Measurements from ENCODE around the gene ATG9B. TPM values are rescaled to one million over a fixed set of nuclear protein-coding genes. Genes with fewer than 3 reads are reported as not detected.

ATG9B gene
- total and polyA plus RNA-seq, 9 of the 15 experiments (the other 6 are each of a cell fraction or from before 2014, with no cell fraction given), result 0.29 to 8.0 (median 2.1) TPM

DNA sequence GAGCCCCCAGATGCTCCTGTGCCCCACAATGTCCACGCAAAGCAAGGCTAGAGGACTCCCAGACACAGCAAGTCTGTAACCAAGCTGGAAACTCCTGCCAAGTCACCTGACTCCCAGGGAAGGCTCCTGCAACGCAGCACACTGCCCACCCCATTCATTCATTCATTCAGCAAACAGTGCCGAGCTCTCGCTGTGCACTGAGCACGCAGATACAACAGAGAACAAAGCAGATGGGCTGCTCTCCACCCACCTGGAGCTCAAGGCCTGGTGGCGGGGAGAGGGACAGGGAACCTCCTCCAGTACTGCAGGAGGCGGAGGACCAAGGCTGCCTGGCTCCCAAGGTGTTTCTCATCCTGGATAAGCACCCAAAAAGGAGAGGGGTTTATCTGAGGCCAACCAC, 54.8 kb downstream of the ATG9B start:
- no peak overlapping the region for H2AFZ ChIP-seq (ENCODE audit: low read depth, low read length)
- H4K20me1 ChIP-seq (replicated peaks; ENCODE audit: control insufficient read depth, insufficient read depth, low read length), result no peaks in the 10 kb centered on the region
- peaks cover 8% of the 10 kb centered on the region for H3K79me2 ChIP-seq (ENCODE audit: control insufficient read depth, insufficient read depth, low read length)
- 69% methylated on average over 7 of the region's 7 CpGs for WGBS (ENCODE audit: insufficient coverage, low coverage, missing lambda C conversion rate)
- BruUV-seq (replicated peaks), result no TSS peak
- no peak overlapping the region for H3K4me3 ChIP-seq
- ATAC-seq (no peak), DNase-seq (ENCODE audit: extremely low read depth in 1 of 4, low spot score in 3 of 4) (peak in 1 of 4 experiments; percentile 13), FAIRE-seq (no peak)
- no peaks in the 10 kb centered on the region for H3K27me3 ChIP-seq (ENCODE audit: control insufficient read depth in 2 of 2, insufficient read depth in 2 of 2, low read length in 2 of 2)
- ChIA-PET CTCF (ENCODE audit: low intra/inter-chr PET ratio) (no interaction called here), POLR2A (interaction anchor here (0.5 to 2.9 kb wide), 8 partner anchors 9 to 494 kb away, joined by 3 to 11 read pairs (median 4); no protein-coding TSS in a partner anchor)
- H3K36me3 ChIP-seq (ENCODE audit: control insufficient read depth, insufficient read depth, low read length), result peaks cover 25% of the 10 kb centered on the region; the same call in 2 of the 3 replicates
- peaks cover 5% of the 10 kb centered on the region for H3K9me1 ChIP-seq (ENCODE audit: control insufficient read depth, insufficient read depth, low read length)
- peak overlapping the region in 1 of 2 experiments; percentile 65; a peak in 2 of 4 replicates for H3K9ac ChIP-seq (ENCODE audit: insufficient read depth in 1 of 2, low read depth in 2 of 2, low read length in 2 of 2)
- peaks cover 49 to 68% of the 10 kb centered on the region in 2 experiments for H3K4me1 ChIP-seq (replicated peaks in 1 of 2; ENCODE audit: control insufficient read depth in 2 of 2, insufficient read depth in 2 of 2, low read length in 2 of 2)
- in situ Hi-C loops (cut with MboI), result no loop called here
- H3K27ac ChIP-seq (ENCODE audit: extremely low read depth, low read depth, low read length), result no peak overlapping the region
- no peak overlapping the region; the same call in 1 of the 2 replicates for H3K4me2 ChIP-seq (ENCODE audit: insufficient read depth, low read length)
- intact Hi-C loops (cut with micrococcal nuclease), result loop anchor here (10.0 kb wide), 1 partner anchor 205 kb away; no protein-coding TSS in a partner anchor
- H3K9me3 ChIP-seq (replicated peaks; ENCODE audit: control insufficient read depth, insufficient read depth, low read depth, low read length), result no peaks in the 10 kb centered on the region
- TF ChIP-seq, protein P1, sequence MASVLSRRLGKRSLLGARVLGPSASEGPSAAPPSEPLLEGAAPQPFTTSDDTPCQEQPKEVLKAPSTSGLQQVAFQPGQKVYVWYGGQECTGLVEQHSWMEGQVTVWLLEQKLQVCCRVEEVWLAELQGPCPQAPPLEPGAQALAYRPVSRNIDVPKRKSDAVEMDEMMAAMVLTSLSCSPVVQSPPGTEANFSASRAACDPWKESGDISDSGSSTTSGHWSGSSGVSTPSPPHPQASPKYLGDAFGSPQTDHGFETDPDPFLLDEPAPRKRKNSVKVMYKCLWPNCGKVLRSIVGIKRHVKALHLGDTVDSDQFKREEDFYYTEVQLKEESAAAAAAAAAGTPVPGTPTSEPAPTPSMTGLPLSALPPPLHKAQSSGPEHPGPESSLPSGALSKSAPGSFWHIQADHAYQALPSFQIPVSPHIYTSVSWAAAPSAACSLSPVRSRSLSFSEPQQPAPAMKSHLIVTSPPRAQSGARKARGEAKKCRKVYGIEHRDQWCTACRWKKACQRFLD (CRISPR knock-in tag; IDR thresholded peaks at IDR 0.05), result peak; percentile 72; the same call in 1 of the 2 replicates
- TF ChIP-seq ERF (CRISPR knock-in tag; IDR thresholded peaks at IDR 0.05) (0 out of 2 replicates have a peak, but pooled peaks have one; percentile 48), ZNF24 (IDR thresholded peaks at IDR 0.05) (peak; percentile 75; the same call in 1 of the 2 replicates), SMARCB1 (IDR thresholded peaks at IDR 0.05; ENCODE audit: insufficient read length, low read depth) (no peak), ZNF274 (IDR thresholded peaks at IDR 0.05; ENCODE audit: borderline replicate concordance, low read depth, low read length) (no peak), EWSR1 (IDR thresholded peaks at IDR 0.05; ENCODE audit: borderline replicate concordance, low read depth, partially characterized antibody) (no peak), NEUROD1 (IDR thresholded peaks at IDR 0.05; ENCODE audit: borderline replicate concordance, low read depth, low read length, partially characterized antibody) (no peak), ZZZ3 (IDR thresholded peaks at IDR 0.05) (no peak)
- TF ChIP-seq, protein P2, sequence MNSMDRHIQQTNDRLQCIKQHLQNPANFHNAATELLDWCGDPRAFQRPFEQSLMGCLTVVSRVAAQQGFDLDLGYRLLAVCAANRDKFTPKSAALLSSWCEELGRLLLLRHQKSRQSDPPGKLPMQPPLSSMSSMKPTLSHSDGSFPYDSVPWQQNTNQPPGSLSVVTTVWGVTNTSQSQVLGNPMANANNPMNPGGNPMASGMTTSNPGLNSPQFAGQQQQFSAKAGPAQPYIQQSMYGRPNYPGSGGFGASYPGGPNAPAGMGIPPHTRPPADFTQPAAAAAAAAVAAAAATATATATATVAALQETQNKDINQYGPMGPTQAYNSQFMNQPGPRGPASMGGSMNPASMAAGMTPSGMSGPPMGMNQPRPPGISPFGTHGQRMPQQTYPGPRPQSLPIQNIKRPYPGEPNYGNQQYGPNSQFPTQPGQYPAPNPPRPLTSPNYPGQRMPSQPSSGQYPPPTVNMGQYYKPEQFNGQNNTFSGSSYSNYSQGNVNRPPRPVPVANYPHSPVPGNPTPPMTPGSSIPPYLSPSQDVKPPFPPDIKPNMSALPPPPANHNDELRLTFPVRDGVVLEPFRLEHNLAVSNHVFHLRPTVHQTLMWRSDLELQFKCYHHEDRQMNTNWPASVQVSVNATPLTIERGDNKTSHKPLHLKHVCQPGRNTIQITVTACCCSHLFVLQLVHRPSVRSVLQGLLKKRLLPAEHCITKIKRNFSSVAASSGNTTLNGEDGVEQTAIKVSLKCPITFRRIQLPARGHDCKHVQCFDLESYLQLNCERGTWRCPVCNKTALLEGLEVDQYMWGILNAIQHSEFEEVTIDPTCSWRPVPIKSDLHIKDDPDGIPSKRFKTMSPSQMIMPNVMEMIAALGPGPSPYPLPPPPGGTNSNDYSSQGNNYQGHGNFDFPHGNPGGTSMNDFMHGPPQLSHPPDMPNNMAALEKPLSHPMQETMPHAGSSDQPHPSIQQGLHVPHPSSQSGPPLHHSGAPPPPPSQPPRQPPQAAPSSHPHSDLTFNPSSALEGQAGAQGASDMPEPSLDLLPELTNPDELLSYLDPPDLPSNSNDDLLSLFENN (IDR thresholded peaks at IDR 0.05; ENCODE audit: low read depth in 2 of 2, low read length in 2 of 2), result no peak
- TF ChIP-seq, protein P3, sequence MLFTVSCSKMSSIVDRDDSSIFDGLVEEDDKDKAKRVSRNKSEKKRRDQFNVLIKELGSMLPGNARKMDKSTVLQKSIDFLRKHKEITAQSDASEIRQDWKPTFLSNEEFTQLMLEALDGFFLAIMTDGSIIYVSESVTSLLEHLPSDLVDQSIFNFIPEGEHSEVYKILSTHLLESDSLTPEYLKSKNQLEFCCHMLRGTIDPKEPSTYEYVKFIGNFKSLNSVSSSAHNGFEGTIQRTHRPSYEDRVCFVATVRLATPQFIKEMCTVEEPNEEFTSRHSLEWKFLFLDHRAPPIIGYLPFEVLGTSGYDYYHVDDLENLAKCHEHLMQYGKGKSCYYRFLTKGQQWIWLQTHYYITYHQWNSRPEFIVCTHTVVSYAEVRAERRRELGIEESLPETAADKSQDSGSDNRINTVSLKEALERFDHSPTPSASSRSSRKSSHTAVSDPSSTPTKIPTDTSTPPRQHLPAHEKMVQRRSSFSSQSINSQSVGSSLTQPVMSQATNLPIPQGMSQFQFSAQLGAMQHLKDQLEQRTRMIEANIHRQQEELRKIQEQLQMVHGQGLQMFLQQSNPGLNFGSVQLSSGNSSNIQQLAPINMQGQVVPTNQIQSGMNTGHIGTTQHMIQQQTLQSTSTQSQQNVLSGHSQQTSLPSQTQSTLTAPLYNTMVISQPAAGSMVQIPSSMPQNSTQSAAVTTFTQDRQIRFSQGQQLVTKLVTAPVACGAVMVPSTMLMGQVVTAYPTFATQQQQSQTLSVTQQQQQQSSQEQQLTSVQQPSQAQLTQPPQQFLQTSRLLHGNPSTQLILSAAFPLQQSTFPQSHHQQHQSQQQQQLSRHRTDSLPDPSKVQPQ (CRISPR knock-in tag; IDR thresholded peaks at IDR 0.05; ENCODE audit: borderline replicate concordance), result no peak
- TF ChIP-seq, protein P4, sequence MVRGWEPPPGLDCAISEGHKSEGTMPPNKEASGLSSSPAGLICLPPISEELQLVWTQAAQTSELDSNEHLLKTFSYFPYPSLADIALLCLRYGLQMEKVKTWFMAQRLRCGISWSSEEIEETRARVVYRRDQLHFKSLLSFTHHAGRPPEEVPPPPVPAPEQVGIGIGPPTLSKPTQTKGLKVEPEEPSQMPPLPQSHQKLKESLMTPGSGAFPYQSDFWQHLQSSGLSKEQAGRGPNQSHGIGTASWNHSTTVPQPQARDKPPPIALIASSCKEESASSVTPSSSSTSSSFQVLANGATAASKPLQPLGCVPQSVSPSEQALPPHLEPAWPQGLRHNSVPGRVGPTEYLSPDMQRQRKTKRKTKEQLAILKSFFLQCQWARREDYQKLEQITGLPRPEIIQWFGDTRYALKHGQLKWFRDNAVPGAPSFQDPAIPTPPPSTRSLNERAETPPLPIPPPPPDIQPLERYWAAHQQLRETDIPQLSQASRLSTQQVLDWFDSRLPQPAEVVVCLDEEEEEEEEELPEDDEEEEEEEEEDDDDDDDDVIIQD (CRISPR knock-in tag; IDR thresholded peaks at IDR 0.05), result no peak
